GM19193 (cell line): ENCODE results near the gene TAF11L13.

Experiments
- POLR2A ChIP-seq: IDR thresholded peaks from 4 replicates; pipeline ENCODE4 v1.6.1; 2011; ENCODE audit not compliant: insufficient read depth, insufficient read length; ENCODE audit errors: extremely low read depth

The TAF11L13 gene

GRCh38 chr5:17666726-17667235 lies 34.9 kb downstream of the TAF11L13 start:
- no peak for TF ChIP-seq POLR2A

- no peak for TF ChIP-seq POLR2A
These were observed 38.5 kb downstream of the TAF11L13 start for GRCh38 chr5:17670353-17670752.

GRCh38 chr5:17678751-17679324 lies 47.0 kb downstream of the TAF11L13 start:
- no peak for TF ChIP-seq POLR2A

GRCh38 chr5:17679597-17680203 lies 47.8 kb downstream of the TAF11L13 start:
- no peak for TF ChIP-seq POLR2A

- no peak for TF ChIP-seq POLR2A
These were observed 48.8 kb downstream of the TAF11L13 start for GRCh38 chr5:17680737-17681136.
